Measurements from ENCODE around the gene GRK3.

GRK3 gene

DNA sequence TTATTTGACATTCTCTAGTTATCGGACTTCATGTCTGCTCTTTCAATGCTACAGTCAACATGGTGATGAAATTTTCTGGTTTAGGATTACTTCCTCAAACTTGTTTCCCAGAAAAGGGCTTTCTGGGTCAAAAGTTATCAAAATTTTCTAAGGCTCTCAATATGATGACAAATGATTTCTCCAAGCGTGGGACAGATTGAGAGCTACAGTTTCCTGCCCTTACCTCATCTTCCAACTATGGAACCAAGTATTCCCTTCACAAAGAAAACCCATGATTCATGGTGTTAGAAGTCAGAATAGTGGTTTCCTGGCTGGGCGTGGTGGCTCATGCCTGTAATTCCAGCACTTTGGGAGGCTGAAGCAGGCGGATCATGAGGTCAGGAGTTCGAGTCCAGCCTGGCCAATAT is 195.4 kb downstream of the GRK3 start:
- no peak overlapping the region for H3K4me3 ChIP-seq (ENCODE audit: low read depth, low read length)
- TF ChIP-seq, protein P1, sequence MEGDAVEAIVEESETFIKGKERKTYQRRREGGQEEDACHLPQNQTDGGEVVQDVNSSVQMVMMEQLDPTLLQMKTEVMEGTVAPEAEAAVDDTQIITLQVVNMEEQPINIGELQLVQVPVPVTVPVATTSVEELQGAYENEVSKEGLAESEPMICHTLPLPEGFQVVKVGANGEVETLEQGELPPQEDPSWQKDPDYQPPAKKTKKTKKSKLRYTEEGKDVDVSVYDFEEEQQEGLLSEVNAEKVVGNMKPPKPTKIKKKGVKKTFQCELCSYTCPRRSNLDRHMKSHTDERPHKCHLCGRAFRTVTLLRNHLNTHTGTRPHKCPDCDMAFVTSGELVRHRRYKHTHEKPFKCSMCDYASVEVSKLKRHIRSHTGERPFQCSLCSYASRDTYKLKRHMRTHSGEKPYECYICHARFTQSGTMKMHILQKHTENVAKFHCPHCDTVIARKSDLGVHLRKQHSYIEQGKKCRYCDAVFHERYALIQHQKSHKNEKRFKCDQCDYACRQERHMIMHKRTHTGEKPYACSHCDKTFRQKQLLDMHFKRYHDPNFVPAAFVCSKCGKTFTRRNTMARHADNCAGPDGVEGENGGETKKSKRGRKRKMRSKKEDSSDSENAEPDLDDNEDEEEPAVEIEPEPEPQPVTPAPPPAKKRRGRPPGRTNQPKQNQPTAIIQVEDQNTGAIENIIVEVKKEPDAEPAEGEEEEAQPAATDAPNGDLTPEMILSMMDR (IDR thresholded peaks at IDR 0.05; ENCODE audit: borderline replicate concordance, insufficient read depth, low read depth, low read length), result no peak

DNA sequence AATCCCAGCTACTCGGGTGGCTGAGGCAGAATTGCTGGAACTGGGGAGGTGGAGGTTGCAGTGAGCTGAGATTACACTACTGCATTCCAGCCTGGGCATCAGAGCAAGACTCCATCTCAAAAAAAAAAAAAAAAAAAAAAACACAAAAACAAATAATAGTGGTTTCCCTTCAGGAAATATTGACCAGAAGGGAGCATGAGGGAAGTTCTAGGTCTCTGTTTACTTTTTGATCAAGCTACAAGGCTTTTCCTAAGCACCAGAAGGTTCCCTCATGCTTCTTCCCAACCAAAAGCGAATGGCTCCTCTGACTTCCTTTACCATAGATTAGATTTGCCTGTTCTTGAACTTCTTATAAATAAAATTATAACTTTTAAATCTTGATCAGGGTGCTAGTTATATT is 195.8 kb downstream of the GRK3 start:
- TF ChIP-seq, protein P1 (IDR thresholded peaks at IDR 0.05; ENCODE audit: borderline replicate concordance, insufficient read depth, low read depth, low read length), result no peak
- no peak overlapping the region for H3K4me3 ChIP-seq (ENCODE audit: low read depth, low read length)

DNA sequence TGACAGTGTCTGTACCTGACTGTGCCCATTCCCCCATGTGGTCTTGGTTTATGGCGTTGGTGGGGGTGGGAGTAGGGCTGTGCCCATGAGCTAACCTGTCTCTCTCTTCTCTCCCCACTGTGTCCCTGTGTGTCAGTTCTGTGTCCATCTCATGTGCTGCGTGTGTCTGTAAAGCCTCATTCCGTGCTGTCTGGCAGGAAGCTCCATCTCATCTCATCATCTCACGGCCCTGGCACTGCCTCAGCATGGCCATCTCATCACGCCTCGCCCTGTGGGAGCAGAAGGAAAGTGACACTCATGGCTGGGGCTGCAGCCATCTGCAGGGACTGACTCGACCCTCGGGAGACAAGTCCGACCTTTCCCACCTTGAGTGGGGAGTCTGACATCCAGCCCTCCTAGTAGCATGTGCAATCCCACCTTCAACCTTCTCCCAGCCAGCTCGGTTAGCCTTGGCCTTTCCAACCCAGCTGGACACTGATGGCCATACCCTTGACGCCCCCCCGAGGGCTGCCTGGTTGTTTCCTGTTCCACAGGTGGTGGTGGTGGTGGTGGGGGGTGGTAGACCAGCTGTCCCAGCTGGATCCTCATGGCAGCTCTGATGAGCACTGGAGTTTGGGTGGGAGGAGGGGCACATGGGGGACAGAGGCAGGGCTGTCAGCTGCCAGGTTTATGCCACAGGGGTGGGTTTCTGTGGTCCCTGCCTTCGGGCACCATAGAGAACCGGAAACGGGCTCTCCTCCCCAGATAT is 196.5 kb downstream of the GRK3 start:
- no peak overlapping the region for H3K4me3 ChIP-seq (ENCODE audit: low read depth, low read length)
- TF ChIP-seq, protein P1 (IDR thresholded peaks at IDR 0.05; ENCODE audit: borderline replicate concordance, insufficient read depth, low read depth, low read length), result no peak

DNA sequence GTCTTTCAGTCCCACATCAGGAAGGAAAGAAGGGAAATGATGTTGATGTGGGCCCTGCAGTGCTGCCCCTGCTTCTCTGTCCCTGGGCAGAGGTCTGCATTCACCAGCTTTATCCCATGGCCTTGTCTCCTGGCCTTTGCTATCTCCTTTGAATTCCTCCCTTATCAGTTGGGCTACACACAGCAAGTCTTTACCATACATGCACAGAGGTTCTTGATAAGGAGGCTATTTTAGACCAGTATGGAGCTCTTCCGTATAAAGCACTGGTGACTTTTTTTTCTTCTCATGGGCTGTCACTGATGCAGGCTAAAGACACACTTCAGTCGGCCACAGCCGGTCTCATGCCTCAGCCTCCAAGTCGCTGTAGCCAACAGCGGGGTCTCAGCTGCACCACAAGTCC is 197.7 kb downstream of the GRK3 start:
- H3K4me3 ChIP-seq (ENCODE audit: low read depth, low read length), result no peak overlapping the region
- TF ChIP-seq, protein P1 (IDR thresholded peaks at IDR 0.05; ENCODE audit: borderline replicate concordance, insufficient read depth, low read depth, low read length), result no peak

DNA sequence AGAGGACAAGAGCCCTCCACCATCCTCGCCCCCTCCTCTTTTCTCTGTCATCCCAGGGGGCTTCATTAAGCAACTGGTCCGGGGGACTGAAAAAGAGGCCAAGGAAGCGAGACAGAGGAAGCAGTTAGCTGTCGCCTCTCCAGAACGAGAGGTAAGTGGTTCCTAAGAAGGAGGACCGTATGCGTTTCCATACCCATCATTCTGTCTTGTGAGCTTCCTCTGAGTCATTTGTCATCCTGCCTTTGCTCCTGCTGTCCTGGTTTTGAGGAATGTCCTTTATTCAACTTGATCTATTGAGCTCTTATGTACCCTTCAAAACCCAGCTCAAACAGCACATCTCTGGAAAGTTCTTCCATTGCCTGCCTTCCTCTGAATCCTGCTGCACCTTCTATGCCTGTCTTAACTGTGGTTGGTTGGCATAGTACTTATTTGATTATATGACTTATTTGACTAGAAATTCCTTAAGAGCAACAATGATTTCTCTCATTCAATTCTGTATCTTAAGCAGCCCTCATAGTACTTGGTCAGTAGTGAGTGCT is 198.8 kb downstream of the GRK3 start:
- TF ChIP-seq, protein P1 (IDR thresholded peaks at IDR 0.05; ENCODE audit: borderline replicate concordance, insufficient read depth, low read depth, low read length), result no peak
- H3K4me3 ChIP-seq (ENCODE audit: low read depth, low read length), result no peak overlapping the region

- TF ChIP-seq, protein P1 (IDR thresholded peaks at IDR 0.05; ENCODE audit: borderline replicate concordance, insufficient read depth, low read depth, low read length), result no peak
- no peak overlapping the region for H3K4me3 ChIP-seq (ENCODE audit: low read depth, low read length)
Measured at GRCh38 chr22:25764270-25765015, 200.0 kb downstream of the GRK3 start.

All from GM12875 (cell line).